Breast epithelium (tissue), 3 donors: Measurements from ENCODE around the gene KXD1.

Experiments
- POLR2A ChIP-seq: fragments of 450-650 bp; IDR thresholded peaks from one replicate; pipeline ENCODE4 v1.6.1; 2016; ENCODE audit warnings: antibody characterized with exemption, mild to moderate bottlenecking, moderate library complexity
- TF ChIP-seq, protein P1 (sequence below), 3 donors: fragments of 450-650 bp; IDR thresholded peaks; one replicate each; pipeline ENCODE4 v1.5.1; 2016 to 2017; ENCODE audit warnings: antibody characterized with exemption in 3 of 3, mild to moderate bottlenecking in 3 of 3, moderate library complexity in 3 of 3

DNA sequence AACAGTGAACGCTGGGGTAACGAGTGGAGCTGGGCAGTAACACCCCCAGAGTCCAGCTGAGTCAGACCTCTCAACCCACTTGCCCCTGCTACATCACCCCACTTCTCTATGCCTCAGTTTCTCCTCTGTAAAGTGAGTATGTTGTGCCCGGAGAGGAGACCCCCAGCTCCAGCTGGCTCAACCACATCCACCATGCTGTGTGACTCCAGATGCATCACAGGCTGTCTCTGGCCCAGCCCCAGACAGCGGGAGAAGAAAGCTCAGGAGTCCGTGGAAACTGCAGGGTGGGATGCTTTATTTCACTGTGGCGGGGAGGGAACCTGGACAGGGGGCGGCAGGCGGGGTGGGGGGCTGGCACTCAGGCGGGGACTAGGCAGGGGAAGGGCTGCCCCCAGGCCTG is 26.2 kb upstream of the KXD1 start:
- TF ChIP-seq, protein P1, sequence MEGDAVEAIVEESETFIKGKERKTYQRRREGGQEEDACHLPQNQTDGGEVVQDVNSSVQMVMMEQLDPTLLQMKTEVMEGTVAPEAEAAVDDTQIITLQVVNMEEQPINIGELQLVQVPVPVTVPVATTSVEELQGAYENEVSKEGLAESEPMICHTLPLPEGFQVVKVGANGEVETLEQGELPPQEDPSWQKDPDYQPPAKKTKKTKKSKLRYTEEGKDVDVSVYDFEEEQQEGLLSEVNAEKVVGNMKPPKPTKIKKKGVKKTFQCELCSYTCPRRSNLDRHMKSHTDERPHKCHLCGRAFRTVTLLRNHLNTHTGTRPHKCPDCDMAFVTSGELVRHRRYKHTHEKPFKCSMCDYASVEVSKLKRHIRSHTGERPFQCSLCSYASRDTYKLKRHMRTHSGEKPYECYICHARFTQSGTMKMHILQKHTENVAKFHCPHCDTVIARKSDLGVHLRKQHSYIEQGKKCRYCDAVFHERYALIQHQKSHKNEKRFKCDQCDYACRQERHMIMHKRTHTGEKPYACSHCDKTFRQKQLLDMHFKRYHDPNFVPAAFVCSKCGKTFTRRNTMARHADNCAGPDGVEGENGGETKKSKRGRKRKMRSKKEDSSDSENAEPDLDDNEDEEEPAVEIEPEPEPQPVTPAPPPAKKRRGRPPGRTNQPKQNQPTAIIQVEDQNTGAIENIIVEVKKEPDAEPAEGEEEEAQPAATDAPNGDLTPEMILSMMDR (IDR thresholded peaks at IDR 0.05) = no peak
- TF ChIP-seq POLR2A = no peak
